Measurements from ENCODE around the gene RPL26. TPM values are rescaled to one million over a fixed set of nuclear protein-coding genes. Genes with fewer than 3 reads are reported as not detected.
"Not testable (repeated sequence)": the region's sequence is repeated elsewhere in the genome, so short reads cannot be mapped to it uniquely, and the experiment has no call there.

Gene RPL26
- total and polyA plus RNA-seq, 4 donors: 1,055 to 6,952 (median 2,234) TPM

- H3K9me3 ChIP-seq (ENCODE audit: control insufficient read depth, low read length): no peaks in the 10 kb centered on the region
- intact Hi-C loops (cut with DNase I): loop anchor here in 1 of 2 donors (5.0 kb wide), 1 partner anchor 487 kb away; no protein-coding TSS in a partner anchor
- H3K36me3 ChIP-seq (ENCODE audit: control insufficient read depth in 1 of 2, insufficient read depth in 2 of 2, low read length in 1 of 2): no peaks in the 10 kb centered on the region
- no peaks in the 10 kb centered on the region for H3K27me3 ChIP-seq (ENCODE audit: control insufficient read depth in 1 of 2, insufficient read depth in 2 of 2, low read length in 1 of 2)
- no peak overlapping the region for H3K4me3 ChIP-seq (ENCODE audit: low read length in 2 of 2)
- DNase-seq (no peak), ATAC-seq (ENCODE audit: low FRiP score) (no peak)
- no peak overlapping the region for H3K27ac ChIP-seq (ENCODE audit: low read depth in 1 of 2, low read length in 2 of 2)
- WGBS, 2 donors: 91 to 92% methylated on average over 11 of the region's 11 CpGs
- no peaks in the 10 kb centered on the region for H3K4me1 ChIP-seq (ENCODE audit: control insufficient read depth in 1 of 2, insufficient read depth in 2 of 2, low read length in 2 of 2)
These were observed 22.6 kb upstream of the RPL26 start for GRCh38 chr17:8405499-8406016.

GRCh38 chr17:8402921-8403536 is 20.0 kb upstream of the RPL26 start:
- WGBS, 2 donors: 78 to 83% methylated on average over 11 of the region's 11 CpGs
- Histone ChIP-seq H3K27me3 (ENCODE audit: control insufficient read depth in 1 of 2, insufficient read depth in 2 of 2, low read length in 1 of 2) (no peaks in the 10 kb centered on the region), H3K4me1 (ENCODE audit: control insufficient read depth in 1 of 2, insufficient read depth in 2 of 2, low read length in 2 of 2) (no peaks in the 10 kb centered on the region), H3K27ac (ENCODE audit: low read depth in 1 of 2, low read length in 2 of 2) (no peak overlapping the region), H3K9me3 (ENCODE audit: control insufficient read depth, low read length) (no peaks in the 10 kb centered on the region), H3K36me3 (ENCODE audit: control insufficient read depth in 1 of 2, insufficient read depth in 2 of 2, low read length in 1 of 2) (no peaks in the 10 kb centered on the region), H3K4me3 (ENCODE audit: low read length in 2 of 2) (no peak overlapping the region)
- DNase-seq (no peak), ATAC-seq (ENCODE audit: low FRiP score) (no peak)
- intact Hi-C loops (cut with DNase I): no loop called here

- no peak for ATAC-seq (ENCODE audit: low FRiP score)
- Histone ChIP-seq H3K27ac (ENCODE audit: low read depth in 1 of 2, low read length in 2 of 2) (no peak overlapping the region), H3K9me3 (ENCODE audit: control insufficient read depth, low read length) (no peaks in the 10 kb centered on the region), H3K4me3 (ENCODE audit: low read length in 2 of 2) (no peak overlapping the region), H3K27me3 (ENCODE audit: control insufficient read depth in 1 of 2, insufficient read depth in 2 of 2, low read length in 1 of 2) (no peaks in the 10 kb centered on the region), H3K4me1 (ENCODE audit: control insufficient read depth in 1 of 2, insufficient read depth in 2 of 2, low read length in 2 of 2) (no peaks in the 10 kb centered on the region), H3K36me3 (ENCODE audit: control insufficient read depth in 1 of 2, insufficient read depth in 2 of 2, low read length in 1 of 2) (no peaks in the 10 kb centered on the region)
- 88 to 95% methylated on average over 2 of the region's 2 CpGs for WGBS, 2 donors
- no peak for DNase-seq
- intact Hi-C loops (cut with DNase I): no loop called here
These were observed 18.1 kb upstream of the RPL26 start for GRCh38 chr17:8401107-8401506.

GRCh38 chr17:8398980-8399379 is 16.0 kb upstream of the RPL26 start:
- Histone ChIP-seq H3K4me3 (ENCODE audit: low read length in 2 of 2) (no peak overlapping the region), H3K36me3 (ENCODE audit: control insufficient read depth in 1 of 2, insufficient read depth in 2 of 2, low read length in 1 of 2) (no peaks in the 10 kb centered on the region), H3K4me1 (ENCODE audit: control insufficient read depth in 1 of 2, insufficient read depth in 2 of 2, low read length in 2 of 2) (no peaks in the 10 kb centered on the region), H3K27me3 (ENCODE audit: control insufficient read depth in 1 of 2, insufficient read depth in 2 of 2, low read length in 1 of 2) (no peaks in the 10 kb centered on the region), H3K9me3 (ENCODE audit: control insufficient read depth, low read length) (no peaks in the 10 kb centered on the region), H3K27ac (ENCODE audit: low read depth in 1 of 2, low read length in 2 of 2) (no peak overlapping the region)
- intact Hi-C loops (cut with DNase I): no loop called here
- ATAC-seq (ENCODE audit: low FRiP score) (no peak), DNase-seq (no peak)
- WGBS, 2 donors: 58 to 60% methylated on average over 6 of the region's 6 CpGs

GRCh38 chr17:8397636-8398035 is 14.6 kb upstream of the RPL26 start, which contains the start of gene RNF222:
TSS of gene RNF222 (minus strand) at chr17:8397827. CDS start at chr17:8393461, 4,366 bp downstream.
- ATAC-seq (ENCODE audit: low FRiP score) (no peak), DNase-seq (no peak)
- WGBS, 2 donors: 62 to 65% methylated on average over 13 of the region's 13 CpGs
- no peaks in the 10 kb centered on the region for H3K9me3 ChIP-seq (ENCODE audit: control insufficient read depth, low read length)
- no peak within 1 kb of the TSS for H3K27ac ChIP-seq (ENCODE audit: low read depth in 1 of 2, low read length in 2 of 2)
- intact Hi-C loops (cut with DNase I): no loop called here
- no peaks in the 10 kb centered on the region for H3K4me1 ChIP-seq (ENCODE audit: control insufficient read depth in 1 of 2, insufficient read depth in 2 of 2, low read length in 2 of 2)
- no peaks in the 10 kb centered on the region for H3K27me3 ChIP-seq (ENCODE audit: control insufficient read depth in 1 of 2, insufficient read depth in 2 of 2, low read length in 1 of 2)
- no peak within 1 kb of the TSS for H3K4me3 ChIP-seq (ENCODE audit: low read length in 2 of 2)
- H3K36me3 ChIP-seq (ENCODE audit: control insufficient read depth in 1 of 2, insufficient read depth in 2 of 2, low read length in 1 of 2): no peaks in the 10 kb centered on the region

GRCh38 chr17:8394497-8394896 is 11.5 kb upstream of the RPL26 start:
- H3K36me3 ChIP-seq (ENCODE audit: control insufficient read depth in 1 of 2, insufficient read depth in 2 of 2, low read length in 1 of 2); ATAC-seq (ENCODE audit: low FRiP score); H3K4me1 ChIP-seq (ENCODE audit: control insufficient read depth in 1 of 2, insufficient read depth in 2 of 2, low read length in 2 of 2); intact Hi-C loops (cut with DNase I); H3K9me3 ChIP-seq (ENCODE audit: control insufficient read depth, low read length); H3K27ac ChIP-seq (ENCODE audit: low read depth in 1 of 2, low read length in 2 of 2); H3K4me3 ChIP-seq (ENCODE audit: low read length in 2 of 2); H3K27me3 ChIP-seq (ENCODE audit: control insufficient read depth in 1 of 2, insufficient read depth in 2 of 2, low read length in 1 of 2): not testable (repeated sequence)
- WGBS, 2 donors: 86 to 88% methylated on average over 9 of the region's 9 CpGs
- DNase-seq: peak in 1 of 2 donors; percentile 27

GRCh38 chr17:8393470-8394231 is 10.7 kb upstream of the RPL26 start:
- H3K36me3 ChIP-seq (ENCODE audit: control insufficient read depth in 1 of 2, insufficient read depth in 2 of 2, low read length in 1 of 2): no peaks in the 10 kb centered on the region
- peak in 1 of 2 donors; percentile 42 for DNase-seq

GRCh38 chr17:8392674-8393469 is 9.9 kb upstream of the RPL26 start:
- ATAC-seq (ENCODE audit: low FRiP score) (no peak), DNase-seq (peak in 1 of 2 donors; percentile 36)
- Histone ChIP-seq H3K27me3 (ENCODE audit: control insufficient read depth in 1 of 2, insufficient read depth in 2 of 2, low read length in 1 of 2) (no peaks in the 10 kb centered on the region), H3K27ac (ENCODE audit: low read depth in 1 of 2, low read length in 2 of 2) (no peak overlapping the region), H3K4me3 (ENCODE audit: low read length in 2 of 2) (no peak overlapping the region), H3K9me3 (ENCODE audit: control insufficient read depth, low read length) (no peaks in the 10 kb centered on the region), H3K36me3 (ENCODE audit: control insufficient read depth in 1 of 2, insufficient read depth in 2 of 2, low read length in 1 of 2) (no peaks in the 10 kb centered on the region), H3K4me1 (ENCODE audit: control insufficient read depth in 1 of 2, insufficient read depth in 2 of 2, low read length in 2 of 2) (no peaks in the 10 kb centered on the region)
- 82 to 83% methylated on average over 45 to 46 of the region's 46 CpGs for WGBS, 2 donors
- intact Hi-C loops (cut with DNase I): no loop called here

More at GRCh38 chr17:8393470-8394231, 10.7 kb upstream of the RPL26 start:
- intact Hi-C loops (cut with DNase I): no loop called here
- Histone ChIP-seq H3K27ac (ENCODE audit: low read depth in 1 of 2, low read length in 2 of 2) (no peak overlapping the region), H3K27me3 (ENCODE audit: control insufficient read depth in 1 of 2, insufficient read depth in 2 of 2, low read length in 1 of 2) (no peaks in the 10 kb centered on the region), H3K9me3 (ENCODE audit: control insufficient read depth, low read length) (no peaks in the 10 kb centered on the region), H3K4me1 (ENCODE audit: control insufficient read depth in 1 of 2, insufficient read depth in 2 of 2, low read length in 2 of 2) (no peaks in the 10 kb centered on the region), H3K4me3 (ENCODE audit: low read length in 2 of 2) (no peak overlapping the region)
- ATAC-seq (ENCODE audit: low FRiP score): no peak
- 53 to 60% methylated on average over 8 of the region's 8 CpGs for WGBS, 2 donors

All from aorta (tissue), 5 donors.